GM18520 (cell line): ENCODE results near the gene TTC19.
A peak's percentile ranks its signal among the peaks of the same experiment; 100 is the strongest.

Source experiments
- ATAC-seq: cut with Tn5 transposase; IDR thresholded peaks from one replicate; pipeline ENCODE4 v1.9.1; 2021; ENCODE audit not compliant: unreplicated experiment

The TTC19 gene, protein sequence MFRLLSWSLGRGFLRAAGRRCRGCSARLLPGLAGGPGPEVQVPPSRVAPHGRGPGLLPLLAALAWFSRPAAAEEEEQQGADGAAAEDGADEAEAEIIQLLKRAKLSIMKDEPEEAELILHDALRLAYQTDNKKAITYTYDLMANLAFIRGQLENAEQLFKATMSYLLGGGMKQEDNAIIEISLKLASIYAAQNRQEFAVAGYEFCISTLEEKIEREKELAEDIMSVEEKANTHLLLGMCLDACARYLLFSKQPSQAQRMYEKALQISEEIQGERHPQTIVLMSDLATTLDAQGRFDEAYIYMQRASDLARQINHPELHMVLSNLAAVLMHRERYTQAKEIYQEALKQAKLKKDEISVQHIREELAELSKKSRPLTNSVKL

DNA sequence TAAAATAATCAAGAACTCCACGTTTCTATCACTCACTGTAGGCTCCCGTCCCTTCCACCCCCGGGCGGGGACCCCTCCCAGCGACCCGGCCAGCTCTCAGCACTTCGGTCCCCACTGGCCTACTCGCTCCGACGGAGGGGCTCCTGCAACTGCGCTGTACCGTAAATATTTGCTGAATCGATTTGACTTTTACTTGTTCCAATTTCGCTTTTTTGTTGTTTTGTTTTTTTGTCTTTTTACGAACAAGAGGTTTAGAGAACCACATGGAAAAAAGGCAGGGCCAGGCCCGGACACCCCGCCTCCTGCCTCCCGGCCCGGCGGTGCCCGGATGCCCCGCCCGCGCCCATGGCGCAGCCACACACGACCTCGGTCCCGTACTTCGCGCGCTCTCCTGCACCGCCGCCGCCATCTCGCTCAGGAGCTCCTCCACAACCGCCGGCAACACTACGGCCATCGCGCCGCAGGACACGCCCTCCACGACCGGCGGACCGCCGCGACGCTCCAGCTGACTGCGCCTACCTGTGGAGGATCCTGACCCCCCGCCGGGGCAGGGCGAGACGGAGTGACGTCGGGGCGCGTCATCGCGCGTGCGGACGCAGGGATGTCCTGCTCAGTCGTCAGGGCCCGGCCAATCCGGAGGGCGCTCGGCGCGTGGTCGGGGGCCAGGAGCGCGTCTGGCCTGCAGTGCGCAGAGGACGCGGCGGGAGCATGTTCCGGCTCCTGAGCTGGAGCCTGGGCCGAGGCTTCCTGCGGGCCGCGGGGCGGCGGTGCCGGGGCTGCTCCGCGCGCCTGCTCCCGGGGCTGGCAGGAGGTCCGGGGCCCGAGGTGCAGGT lies at the start of gene TTC19, which contains the start of gene ZSWIM7:
TTC19 (plus strand) TSS at position 684 of the 833 bp plus-strand sequence; CDS start at position 709, 25 bp downstream.
ZSWIM7 (minus strand) TSS at position 564 of the 833 bp plus-strand sequence; CDS start at position 454, 110 bp downstream.
- peak; percentile 94 for ATAC-seq

- no peak for ATAC-seq
Observed at GRCh38 chr17:15951368-15952047, 48.1 kb upstream of the TTC19 start.

DNA sequence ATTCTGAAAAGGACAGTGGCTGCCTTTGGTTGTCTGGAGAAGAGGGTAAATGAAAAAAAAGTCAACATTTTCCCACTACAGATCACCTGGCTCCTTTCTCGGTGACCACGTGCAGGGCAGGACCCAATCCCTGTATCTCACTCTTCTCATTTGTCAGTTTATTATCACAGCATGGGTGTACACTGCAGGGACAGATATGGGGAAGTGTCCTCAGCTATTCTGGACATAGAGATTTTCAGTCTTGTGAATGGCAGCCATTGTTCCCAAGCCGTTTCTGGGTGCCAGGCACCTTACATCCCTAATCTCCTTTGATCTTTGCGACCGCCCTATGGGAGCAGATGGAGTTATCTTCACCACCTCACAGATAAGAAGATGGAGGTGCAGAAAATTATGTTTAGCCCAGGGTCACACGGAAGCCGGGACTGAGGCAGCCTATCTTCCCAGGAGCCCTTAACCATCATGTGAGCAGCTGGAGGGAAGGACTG lies 47.5 kb upstream of the TTC19 start:
- no peak for ATAC-seq

- ATAC-seq = no peak
Observed at GRCh38 chr17:15952916-15953790, 46.5 kb upstream of the TTC19 start.

DNA sequence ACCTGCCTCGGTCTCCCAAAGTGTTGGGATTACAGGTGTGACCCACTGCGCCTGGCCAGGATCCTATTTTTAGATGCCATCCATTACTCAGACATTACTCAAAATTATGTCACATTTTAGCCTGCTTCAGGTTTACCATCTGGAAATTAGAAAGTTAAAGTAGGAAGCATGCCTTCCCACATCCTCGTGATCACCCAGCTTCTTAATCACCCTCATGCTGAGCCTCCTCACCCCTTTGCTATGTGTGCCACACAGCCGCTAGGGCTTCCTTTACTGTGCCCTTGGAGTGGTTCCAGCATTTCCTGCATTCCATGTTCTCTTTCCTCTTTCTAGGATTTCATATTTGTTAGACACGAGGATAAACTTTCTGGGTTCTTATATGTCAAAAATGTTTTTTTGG lies 45.4 kb upstream of the TTC19 start:
- ATAC-seq = no peak

- no peak for ATAC-seq
Observed at GRCh38 chr17:15955793-15956541, 43.7 kb upstream of the TTC19 start.

DNA sequence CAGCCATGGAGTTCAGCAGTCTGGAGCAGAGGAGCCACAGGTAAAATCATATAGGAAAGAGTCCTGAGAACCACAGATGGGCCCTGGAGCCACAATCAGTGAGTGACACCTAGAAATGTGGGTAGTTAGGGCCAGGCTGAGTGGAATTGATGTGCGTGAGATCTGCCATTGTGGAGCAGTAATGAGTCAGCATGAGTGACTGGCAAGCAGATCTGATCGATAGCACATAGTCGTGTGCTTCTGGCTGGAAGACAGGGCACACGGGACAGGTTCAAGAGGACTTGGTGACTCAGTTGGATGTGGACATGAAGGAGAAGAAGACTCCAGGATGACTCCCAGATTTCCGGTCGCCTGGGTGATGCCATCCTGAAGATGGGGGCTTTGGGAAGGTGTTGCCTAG lies 42.4 kb upstream of the TTC19 start:
- ATAC-seq = no peak

- no peak for ATAC-seq
Observed at GRCh38 chr17:15957608-15958307, 41.9 kb upstream of the TTC19 start.

- ATAC-seq = no peak
Observed at GRCh38 chr17:15958484-15958854, 41.2 kb upstream of the TTC19 start.

DNA sequence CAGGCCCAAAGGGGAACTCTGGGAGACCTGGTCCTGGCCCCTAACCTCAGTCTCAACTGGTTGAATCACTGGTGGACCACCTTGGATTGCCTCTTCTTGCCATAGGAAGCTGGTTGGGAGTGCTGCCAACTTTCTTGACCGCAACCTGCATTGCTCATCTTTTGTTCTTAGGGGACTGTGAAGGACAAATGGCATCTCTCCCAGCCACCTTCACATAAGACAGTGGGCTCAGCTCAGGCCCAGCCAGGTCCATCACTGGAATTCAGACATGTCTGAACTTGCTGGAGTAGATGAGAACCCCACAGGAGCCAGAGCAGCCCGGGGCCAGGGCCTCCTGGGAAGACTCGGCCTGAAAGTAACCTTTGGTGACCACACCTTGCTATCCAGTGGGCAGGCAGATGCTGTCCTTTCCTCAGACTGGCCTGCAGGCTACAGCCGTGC lies 35.9 kb upstream of the TTC19 start:
- ATAC-seq = no peak

DNA sequence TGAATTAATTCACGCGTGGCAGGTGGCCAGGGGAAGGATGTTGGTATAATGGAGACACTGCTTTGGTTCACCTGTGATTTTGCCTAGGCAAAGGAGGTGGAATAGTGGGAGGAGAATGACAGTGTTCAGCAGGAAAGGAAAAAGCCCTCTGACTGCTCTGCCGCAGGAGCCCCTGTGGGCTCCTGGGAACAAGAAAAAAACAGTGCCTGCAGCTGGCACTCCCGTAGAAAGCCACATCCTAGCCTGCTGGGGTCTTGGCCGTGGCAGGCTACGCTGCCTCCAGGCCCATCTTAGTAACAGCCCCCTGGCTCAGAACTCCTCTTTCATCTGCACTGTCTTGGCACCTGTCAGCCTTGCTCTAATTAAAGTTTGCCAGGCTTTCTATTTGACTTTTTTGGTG lies 34.1 kb upstream of the TTC19 start:
- ATAC-seq = no peak

GRCh38 chr17:15966183-15966878 lies 33.3 kb upstream of the TTC19 start:
- no peak for ATAC-seq

DNA sequence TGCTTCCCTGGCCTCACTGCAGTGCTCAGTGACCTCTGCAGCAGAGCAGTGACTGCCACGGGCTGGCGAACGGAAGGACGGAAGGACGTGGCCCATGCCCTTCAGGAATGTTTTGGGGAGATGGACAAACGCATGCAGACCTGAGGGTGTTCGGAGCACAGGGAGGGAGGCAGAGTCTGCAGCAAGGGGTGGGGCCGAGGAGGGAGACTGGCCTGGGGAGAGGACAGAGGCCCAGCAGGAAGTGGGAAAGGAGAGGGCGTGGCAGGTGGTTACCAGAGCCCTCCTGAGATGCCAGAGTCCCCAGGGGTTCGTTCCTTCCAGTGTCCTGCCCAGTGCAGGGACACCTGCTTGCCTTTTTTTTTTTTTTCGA lies 32.8 kb upstream of the TTC19 start:
- no peak for ATAC-seq

- ATAC-seq = no peak
Observed at GRCh38 chr17:15967706-15968399, 31.8 kb upstream of the TTC19 start.

DNA sequence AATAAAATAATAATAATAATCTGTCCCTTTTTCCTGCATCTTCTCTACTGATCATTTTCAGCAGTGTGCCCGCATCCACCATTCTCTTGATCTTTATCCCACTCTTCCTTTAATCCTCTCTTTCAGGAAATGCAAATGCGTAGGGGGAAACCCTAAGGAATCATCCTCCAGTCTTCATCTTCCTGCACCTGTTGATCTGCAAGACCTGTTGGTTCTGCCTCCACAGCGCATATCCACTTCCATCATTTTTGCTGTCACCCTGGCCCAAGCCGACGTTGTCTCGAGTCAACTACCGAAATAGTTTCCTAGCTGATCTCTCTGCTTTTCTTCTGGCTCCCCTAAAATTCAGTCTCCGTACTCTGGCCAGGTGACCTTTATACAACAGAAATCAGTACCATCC lies 30.2 kb upstream of the TTC19 start:
- no peak for ATAC-seq

DNA sequence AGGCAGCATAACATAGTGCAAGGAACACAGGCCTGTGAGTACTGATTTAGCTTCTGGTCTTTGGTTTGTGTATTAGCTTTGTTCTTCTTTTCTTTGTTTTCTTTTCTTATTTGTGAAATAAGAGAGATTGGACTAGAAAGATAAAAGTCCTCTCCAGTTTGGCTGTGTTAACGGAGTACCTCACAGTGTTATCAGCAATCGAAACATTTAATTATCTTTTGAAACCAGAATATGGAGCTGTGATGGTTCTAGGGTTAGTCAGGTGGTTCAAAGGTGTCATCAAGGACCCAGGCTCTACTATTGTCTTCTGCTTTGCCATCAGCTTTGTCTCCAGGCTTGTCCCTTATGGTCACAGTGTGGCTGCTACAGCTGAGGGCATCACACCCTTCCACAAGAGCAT lies 29.1 kb upstream of the TTC19 start:
- ATAC-seq = no peak

- ATAC-seq = no peak
Observed at GRCh38 chr17:15971098-15971678, 28.4 kb upstream of the TTC19 start.

GRCh38 chr17:15971882-15972281 lies 27.7 kb upstream of the TTC19 start:
- no peak for ATAC-seq
